Suprapubic skin (tissue), 3 donors: Measurements from ENCODE around the gene SF3B1.

Experiments used
- CTCF ChIP-seq, 2 donors: fragments of 200-600 bp in 1 of 2; fragments of 450-650 bp in 1 of 2; sonication (generic) in 1 of 2; IDR thresholded peaks; one replicate each; pipeline ENCODE4 v1.5.1; 2016 to 2019; ENCODE audit warnings: antibody characterized with exemption in 2 of 2, mild to moderate bottlenecking in 1 of 2, moderate library complexity in 1 of 2
- POLR2A ChIP-seq, 2 donors: fragments of 450-650 bp; IDR thresholded peaks; one replicate each; pipeline ENCODE4 v1.6.1; 2017; ENCODE audit warnings: antibody characterized with exemption in 2 of 2, mild to moderate bottlenecking in 2 of 2, moderate library complexity in 2 of 2

- TF ChIP-seq CTCF (IDR thresholded peaks at IDR 0.05) (no peak), POLR2A (IDR thresholded peaks at IDR 0.05) (no peak)
These were observed 45.6 kb upstream of the SF3B1 start for GRCh38 chr2:197480165-197481036.
